NB4 (cell line): ENCODE results near the gene PDE9A.

ENCODE experiments used
- DNase-seq: peaks from one replicate; pipeline ENCODE4 v3.0.0; 2010; ENCODE audit warnings: low read depth
- H3K4me3 ChIP-seq: one replicate; pipeline ENCODE4 v1.5.1; 2011; ENCODE audit warnings: mild to moderate bottlenecking, low read depth, low read length, moderate library complexity
- MYC ChIP-seq: IDR thresholded peaks from 2 replicates; pipeline ENCODE4 v1.6.1; 2011; ENCODE audit warnings: low read depth, low read length
- POLR2A ChIP-seq: IDR thresholded peaks from 2 replicates; pipeline ENCODE4 v1.6.1; 2011; ENCODE audit warnings: mild to moderate bottlenecking; ENCODE audit not compliant: insufficient read length; ENCODE audit errors: extremely low read depth
- TF ChIP-seq, protein P1 (sequence below): IDR thresholded peaks from 2 replicates; pipeline ENCODE4 v1.6.1; 2011; ENCODE audit warnings: low read depth, low read length
- TF ChIP-seq, protein P2 (sequence below): IDR thresholded peaks from one replicate; pipeline ENCODE4 v1.5.1; 2012; ENCODE audit warnings: low read depth, low read length

PDE9A gene

DNA sequence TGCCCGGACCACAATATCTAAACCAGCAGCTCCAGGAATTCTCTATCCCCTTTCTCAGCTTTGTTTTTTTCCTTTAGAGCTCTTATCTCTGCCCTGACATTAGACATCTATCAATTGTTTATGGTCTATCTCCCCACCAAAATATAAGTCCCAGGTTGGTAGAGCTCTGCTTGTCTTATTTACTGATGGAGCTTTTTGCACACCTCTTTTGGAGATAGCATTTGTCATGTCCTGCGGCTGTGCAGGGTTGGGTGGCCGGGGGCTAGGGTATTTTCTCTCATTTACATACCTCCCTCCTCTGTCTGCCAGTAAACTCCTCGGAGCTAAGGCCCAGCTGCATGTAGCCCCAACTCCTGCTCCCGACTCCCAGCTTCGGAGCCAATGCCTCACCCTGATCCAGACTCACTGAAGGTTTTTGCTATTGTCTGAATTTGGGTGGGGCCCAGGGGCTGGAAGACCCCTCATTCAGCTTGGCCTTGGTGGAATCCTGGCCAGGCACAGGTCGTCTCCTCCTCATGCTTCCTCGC, 11.1 kb upstream of the PDE9A start:
- TF ChIP-seq, protein P1, sequence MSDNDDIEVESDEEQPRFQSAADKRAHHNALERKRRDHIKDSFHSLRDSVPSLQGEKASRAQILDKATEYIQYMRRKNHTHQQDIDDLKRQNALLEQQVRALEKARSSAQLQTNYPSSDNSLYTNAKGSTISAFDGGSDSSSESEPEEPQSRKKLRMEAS, result no peak
- TF ChIP-seq, protein P2, sequence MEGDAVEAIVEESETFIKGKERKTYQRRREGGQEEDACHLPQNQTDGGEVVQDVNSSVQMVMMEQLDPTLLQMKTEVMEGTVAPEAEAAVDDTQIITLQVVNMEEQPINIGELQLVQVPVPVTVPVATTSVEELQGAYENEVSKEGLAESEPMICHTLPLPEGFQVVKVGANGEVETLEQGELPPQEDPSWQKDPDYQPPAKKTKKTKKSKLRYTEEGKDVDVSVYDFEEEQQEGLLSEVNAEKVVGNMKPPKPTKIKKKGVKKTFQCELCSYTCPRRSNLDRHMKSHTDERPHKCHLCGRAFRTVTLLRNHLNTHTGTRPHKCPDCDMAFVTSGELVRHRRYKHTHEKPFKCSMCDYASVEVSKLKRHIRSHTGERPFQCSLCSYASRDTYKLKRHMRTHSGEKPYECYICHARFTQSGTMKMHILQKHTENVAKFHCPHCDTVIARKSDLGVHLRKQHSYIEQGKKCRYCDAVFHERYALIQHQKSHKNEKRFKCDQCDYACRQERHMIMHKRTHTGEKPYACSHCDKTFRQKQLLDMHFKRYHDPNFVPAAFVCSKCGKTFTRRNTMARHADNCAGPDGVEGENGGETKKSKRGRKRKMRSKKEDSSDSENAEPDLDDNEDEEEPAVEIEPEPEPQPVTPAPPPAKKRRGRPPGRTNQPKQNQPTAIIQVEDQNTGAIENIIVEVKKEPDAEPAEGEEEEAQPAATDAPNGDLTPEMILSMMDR, result no peak
- no peak for TF ChIP-seq POLR2A
- TF ChIP-seq MYC, result no peak
- no peak for DNase-seq
- no peak overlapping the region for H3K4me3 ChIP-seq

DNA sequence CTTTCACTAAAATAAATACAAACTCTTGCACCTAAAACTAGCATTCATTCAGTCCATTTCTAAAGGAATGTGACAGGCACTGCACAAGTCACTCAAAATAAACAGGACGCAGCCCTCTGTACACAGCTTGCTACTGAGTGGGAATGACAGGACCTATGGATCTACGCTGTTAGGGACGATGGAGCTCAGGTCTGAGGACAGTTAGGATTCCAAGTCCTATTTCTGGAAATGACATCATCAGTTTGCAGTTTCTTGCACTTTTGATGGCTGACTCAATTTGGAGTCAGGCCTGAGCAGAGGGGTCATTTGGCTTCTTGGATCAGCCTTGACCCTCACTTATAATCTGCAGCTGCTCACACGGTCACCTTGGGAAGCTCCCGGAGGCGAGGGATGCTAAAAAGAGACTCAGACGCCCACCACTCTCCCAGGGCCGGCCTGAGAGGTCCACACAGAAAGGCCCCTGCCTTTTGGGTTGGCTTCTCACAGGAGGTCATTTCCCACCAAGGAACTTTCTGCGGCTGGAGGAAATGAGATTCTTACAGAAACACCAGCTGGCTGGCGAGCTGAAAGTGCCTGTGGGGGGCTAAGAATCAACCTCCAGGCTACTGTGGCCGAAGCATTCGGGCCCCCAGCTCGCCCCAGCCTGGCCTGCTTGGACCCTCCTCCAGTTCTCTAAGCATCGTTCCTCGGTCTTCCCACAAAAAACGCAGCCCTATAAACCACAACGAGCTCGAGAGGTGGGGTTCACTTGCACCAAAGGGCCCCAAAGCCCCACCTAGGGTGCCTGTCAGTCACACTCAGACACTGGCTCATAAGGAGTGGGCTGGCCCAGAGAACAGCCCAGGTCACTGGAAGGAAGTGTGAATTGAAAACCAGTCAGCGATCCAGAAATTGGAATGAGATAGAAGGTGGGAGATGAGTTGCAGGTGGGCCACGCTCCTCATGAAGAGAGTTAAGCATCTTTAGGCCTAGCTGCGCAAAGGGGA, 8.9 kb upstream of the PDE9A start:
- DNase-seq, result no peak
- no peak overlapping the region for H3K4me3 ChIP-seq
- no peak for TF ChIP-seq MYC
- TF ChIP-seq, protein P1, result no peak
- no peak for TF ChIP-seq POLR2A
- TF ChIP-seq, protein P2, result no peak

DNA sequence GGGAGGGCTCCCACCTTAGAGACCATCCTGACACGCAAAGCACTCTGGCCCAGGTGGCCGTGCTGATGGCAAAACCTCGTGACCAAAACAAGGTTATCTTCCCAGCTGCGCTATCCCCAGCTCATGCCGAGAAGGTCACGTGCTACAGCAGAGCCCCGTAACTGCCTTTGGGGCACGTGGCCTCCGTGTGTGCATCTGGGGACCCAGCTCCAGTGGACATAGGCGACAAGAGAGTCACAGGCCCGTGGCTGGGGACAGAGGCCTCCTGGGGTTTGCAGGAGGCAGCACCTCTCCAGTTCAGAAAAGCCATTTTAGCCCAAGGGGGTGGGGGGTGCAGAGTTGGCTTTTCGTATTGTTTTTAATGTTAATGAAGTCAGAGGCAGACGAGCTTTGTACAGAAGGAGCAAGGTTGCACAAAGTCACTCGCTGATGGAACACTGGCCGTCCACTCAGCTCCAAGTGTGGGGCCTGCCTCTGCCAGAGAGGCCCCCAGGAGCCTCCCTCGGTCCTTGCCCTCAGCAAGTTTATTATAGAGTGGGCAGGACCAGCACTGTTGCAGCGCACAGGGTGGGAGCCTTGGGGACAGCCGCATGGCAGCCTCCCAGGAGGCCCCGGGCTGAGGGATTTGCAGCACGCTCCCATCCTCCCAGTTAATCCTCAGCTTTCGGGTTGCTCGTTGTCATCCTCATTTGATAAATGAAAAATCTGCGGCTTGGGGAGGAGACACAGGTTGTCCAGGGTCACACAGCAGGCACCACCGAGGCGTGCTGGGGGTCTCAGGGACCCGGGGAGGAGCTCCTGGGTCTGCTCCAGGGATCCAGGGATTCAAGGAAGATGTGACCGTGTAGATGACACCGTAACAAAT, 8.0 kb upstream of the PDE9A start:
- H3K4me3 ChIP-seq, result no peak overlapping the region
- TF ChIP-seq POLR2A, result no peak
- TF ChIP-seq, protein P1, result no peak
- TF ChIP-seq, protein P2, result no peak
- DNase-seq, result no peak

DNA sequence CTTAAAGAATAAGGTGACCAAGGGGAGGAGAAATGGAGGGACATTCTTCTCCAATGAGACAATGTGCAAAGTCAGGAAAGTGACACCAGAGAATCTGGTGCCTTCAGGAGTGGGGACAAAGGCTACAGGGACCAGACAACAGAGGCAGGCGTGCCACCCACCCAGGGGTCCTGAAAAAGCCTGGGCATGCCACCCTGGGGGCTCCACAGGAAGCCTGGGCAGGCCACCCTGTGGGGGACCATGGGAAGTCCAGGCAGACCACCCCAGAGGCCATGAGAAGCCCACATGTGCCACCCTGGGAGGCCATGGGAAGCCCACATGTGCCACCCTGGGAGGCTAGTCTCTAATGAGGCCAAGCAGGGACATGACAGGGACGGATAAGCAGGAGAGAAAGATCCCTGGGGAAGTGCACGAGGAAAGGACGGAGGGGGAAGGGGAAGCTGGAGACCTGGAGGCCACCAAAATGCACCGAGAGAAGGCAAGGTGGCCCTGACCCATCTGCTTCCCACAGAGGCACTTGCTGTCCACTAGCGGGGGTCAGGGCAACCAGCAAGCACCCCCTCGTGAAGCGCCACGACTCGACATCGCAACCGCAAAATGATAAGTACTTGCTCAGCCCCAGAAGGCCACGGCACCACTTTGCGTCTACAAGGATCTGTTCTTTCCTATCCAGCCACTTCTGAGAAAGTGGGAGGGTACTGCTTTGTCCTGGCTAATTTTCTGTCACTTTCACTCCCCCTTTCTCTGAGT, 7.2 kb upstream of the PDE9A start:
- DNase-seq, result no peak
- H3K4me3 ChIP-seq, result no peak overlapping the region
- TF ChIP-seq, protein P1, result no peak
- TF ChIP-seq MYC (no peak), POLR2A (no peak)
- TF ChIP-seq, protein P2, result no peak

DNA sequence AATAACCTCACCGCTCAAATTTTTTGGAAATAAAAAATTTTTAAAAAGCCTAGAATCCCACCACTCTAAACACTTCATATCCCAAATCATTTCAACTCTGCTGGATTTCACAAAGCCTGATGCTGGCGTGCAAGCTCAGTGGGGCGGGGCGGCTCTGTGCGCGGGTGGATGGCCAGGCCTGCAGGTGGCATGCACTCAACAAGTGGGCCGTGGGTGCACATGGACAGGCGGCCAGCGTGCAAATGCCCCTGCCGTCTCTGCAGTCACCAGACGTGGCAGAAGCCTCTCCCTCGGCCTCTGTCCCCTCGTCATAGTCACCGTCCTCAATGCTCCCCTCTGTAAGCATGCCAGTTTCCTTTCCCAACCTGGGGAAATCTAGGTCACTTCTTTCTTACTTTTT, 6.6 kb upstream of the PDE9A start:
- no peak for DNase-seq
- H3K4me3 ChIP-seq, result no peak overlapping the region

More for the DNA sequence above, 6.6 kb upstream of the PDE9A start:
- TF ChIP-seq POLR2A, result no peak
- TF ChIP-seq MYC, result no peak
- TF ChIP-seq, protein P1, result no peak
- TF ChIP-seq, protein P2, result no peak
